Measurements from ENCODE around the gene SPRYD3.
"Not testable (repeated sequence)": the region's sequence is repeated elsewhere in the genome, so short reads cannot be mapped to it uniquely, and the experiment has no call there.

The SPRYD3 gene, protein sequence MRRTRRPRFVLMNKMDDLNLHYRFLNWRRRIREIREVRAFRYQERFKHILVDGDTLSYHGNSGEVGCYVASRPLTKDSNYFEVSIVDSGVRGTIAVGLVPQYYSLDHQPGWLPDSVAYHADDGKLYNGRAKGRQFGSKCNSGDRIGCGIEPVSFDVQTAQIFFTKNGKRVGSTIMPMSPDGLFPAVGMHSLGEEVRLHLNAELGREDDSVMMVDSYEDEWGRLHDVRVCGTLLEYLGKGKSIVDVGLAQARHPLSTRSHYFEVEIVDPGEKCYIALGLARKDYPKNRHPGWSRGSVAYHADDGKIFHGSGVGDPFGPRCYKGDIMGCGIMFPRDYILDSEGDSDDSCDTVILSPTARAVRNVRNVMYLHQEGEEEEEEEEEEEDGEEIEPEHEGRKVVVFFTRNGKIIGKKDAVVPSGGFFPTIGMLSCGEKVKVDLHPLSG

DNA sequence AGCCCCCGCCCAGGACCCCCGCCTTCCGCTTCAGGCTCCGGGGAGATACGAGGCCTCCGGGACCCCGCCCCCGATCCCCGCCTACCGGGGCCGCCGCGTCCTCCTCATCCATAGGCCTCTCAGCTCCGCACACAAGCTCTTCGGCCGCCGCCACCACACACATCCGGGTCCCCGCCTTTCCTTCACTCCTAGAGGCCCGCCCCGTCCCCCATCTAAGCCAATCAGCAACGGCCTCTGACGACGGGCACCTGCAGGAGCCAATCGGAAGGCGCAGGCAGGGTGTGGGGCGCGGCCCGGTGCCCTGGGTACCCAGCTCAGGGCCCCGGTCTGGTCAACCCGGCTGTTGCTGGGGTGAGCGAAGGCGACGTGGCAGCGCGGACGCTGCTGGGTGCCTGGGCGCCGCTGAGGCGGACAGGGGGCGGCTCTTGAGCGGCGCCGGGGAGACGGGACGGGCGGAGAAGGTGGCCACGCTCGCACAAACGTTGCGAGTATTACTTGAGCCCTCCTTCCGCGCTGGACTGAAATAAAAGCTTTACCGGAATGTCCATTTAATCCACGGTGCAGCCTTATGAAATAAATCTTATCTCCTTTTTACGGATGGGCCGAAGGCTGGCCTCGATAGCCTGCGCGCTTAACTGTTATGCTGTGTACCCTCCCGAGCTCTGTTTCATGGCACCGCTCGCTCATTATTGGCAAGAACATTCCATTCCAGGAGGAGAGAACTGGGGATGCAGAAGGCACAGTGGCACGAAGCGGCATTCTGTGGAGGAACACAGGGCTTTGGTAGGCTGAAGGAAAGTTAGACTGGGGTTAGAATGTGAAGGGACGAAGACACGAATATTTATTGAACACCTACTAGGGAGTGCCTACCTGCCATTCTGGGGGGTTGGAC, at the start of gene SPRYD3:
Gene SPRYD3, minus strand, starts transcription at position 165 of the 892 bp plus-strand sequence. Its CDS starts 57 bp downstream, at position 108.
- peak; percentile 96 for DNase-seq (ENCODE audit: low read depth)

DNA sequence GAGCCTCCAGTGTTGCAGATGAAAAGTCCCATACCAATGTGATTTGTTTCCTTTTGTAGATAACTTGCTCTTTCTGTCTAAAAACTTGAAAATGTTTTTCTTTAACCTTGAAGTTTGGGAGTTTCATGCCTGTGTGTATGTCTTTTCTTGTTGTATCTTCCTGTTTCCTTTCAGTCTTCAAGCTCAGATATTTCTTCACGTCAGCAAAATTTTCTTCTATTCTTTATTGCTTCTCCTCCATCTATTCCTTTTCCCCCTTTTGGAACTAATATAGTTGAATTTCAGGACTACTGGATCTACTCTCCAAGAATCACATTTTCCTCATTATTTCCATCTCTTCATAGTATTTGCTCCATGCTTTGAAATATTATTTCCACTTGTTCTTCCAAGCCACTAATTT, 48.0 kb upstream of the SPRYD3 start:
- DNase-seq (ENCODE audit: low read depth), result no peak

GRCh38 chr12:53124352-53124723, 45.1 kb upstream of the SPRYD3 start:
- DNase-seq (ENCODE audit: low read depth), result no peak

- DNase-seq (ENCODE audit: low read depth), result no peak
Observed at GRCh38 chr12:53123578-53124351, 44.6 kb upstream of the SPRYD3 start.

GRCh38 chr12:53122961-53123468, 43.8 kb upstream of the SPRYD3 start:
- no peak for DNase-seq (ENCODE audit: low read depth)

- DNase-seq (ENCODE audit: low read depth), result no peak
Observed at GRCh38 chr12:53120685-53121525, 41.7 kb upstream of the SPRYD3 start.

DNA sequence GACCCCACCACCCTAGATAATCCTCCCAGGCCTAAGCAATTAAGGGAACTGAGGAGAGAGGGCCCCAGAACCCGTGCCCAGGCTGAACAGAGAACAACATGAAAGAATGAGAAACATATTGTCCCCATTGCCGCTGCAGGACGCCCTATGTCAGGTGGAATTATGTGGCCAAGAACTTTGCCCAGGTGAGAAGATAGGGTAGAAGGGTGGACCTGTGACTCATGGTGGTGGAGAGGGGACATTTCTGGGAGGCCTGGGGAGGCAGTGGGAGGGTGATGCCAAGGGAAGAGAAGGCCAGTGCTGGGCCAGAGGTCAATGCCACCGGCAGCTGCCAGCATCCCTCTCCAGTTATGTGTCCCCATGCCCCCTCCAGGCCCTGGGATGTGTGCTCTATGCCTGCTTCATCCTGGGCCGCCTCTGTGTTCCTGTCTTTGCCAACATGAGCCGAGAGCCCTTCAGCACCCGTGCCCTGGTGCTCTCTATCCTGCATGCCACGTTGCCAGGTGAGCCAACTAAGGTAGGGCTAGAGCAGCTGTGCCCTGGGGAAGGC, 39.6 kb upstream of the SPRYD3 start:
- DNase-seq (ENCODE audit: low read depth), result no peak

- no peak for DNase-seq (ENCODE audit: low read depth)
Observed at GRCh38 chr12:53115891-53116648, 36.9 kb upstream of the SPRYD3 start.

DNA sequence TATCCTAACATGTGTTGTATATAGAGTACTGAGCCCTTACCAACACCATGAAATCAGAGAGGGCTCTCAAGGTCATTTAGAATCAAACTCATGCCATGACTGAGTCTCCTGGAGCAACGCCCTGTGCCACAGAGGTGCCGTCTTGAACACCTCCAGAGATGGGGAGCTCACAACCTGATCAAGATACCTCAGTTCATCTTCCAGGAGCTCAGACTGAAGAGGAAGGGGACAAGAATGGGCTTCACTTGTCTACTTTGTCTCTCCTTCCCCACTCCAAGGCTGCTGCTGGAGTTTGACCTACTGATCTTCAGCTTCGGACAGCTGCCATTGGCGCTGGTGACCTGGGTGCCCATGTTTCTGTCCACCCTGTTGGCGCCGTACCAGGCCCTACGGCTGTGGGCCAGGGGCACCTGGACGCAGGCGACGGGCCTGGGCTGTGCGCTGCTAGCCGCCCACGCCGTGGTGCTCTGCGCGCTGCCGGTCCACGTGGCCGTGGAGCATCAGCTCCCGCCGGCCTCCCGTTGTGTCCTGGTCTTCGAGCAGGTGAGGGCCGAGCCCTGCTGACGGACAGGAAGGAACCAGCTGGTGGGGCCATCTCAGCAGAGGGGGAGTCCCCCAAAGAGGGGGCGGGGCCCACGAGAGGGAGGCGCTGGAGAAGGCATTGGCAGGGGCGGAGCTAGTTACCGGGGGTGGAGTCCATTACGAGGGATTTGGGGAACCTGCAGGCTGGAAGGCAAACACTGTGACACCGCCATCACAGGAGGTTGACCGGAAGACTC, 36.1 kb upstream of the SPRYD3 start:
- no peak for DNase-seq (ENCODE audit: low read depth)

DNA sequence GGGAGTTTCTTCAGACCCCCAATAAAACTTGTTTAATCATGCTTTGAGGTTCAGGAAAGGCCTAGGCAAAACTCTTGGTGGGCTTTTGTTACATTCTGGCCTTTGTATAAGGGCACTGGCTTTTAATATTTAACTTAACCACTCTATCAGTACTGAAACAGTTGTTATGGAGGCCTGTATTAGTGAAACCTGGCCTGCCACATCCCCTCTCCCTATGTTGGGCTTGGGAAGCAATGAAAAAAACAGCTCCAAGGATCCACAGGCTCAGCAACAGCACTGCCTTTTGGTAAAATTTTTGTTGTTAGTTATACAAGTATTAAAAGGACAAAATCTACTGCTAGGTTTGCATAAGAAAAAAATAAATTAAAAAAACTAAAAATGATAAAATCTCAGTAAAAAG, 34.8 kb upstream of the SPRYD3 start:
- DNase-seq (ENCODE audit: low read depth), result no peak

- DNase-seq (ENCODE audit: low read depth), result no peak
Observed at GRCh38 chr12:53113136-53113705, 34.0 kb upstream of the SPRYD3 start.

- DNase-seq (ENCODE audit: low read depth), result not testable (repeated sequence)
Observed at GRCh38 chr12:53112431-53112830, 33.2 kb upstream of the SPRYD3 start.

DNA sequence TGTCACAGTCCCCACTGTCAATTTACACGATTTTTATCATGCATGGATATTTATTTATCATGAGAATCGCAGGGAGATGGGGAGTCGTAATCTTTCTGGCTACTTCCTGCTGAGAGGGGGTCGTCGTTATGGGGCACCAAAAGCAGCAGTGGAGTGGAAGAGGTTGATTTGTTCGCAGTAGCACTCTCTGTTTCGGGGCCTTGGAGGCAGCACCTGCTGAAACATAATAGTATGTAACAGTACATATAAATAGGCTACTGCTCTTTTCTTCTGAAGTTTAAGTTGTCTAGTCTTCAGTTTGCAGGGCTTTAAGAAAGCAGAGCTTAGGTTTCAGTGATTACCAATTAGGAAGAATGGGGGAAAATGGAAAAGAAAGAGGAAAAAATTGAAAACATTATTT, 27.9 kb upstream of the SPRYD3 start:
- DNase-seq (ENCODE audit: low read depth), result no peak

DNA sequence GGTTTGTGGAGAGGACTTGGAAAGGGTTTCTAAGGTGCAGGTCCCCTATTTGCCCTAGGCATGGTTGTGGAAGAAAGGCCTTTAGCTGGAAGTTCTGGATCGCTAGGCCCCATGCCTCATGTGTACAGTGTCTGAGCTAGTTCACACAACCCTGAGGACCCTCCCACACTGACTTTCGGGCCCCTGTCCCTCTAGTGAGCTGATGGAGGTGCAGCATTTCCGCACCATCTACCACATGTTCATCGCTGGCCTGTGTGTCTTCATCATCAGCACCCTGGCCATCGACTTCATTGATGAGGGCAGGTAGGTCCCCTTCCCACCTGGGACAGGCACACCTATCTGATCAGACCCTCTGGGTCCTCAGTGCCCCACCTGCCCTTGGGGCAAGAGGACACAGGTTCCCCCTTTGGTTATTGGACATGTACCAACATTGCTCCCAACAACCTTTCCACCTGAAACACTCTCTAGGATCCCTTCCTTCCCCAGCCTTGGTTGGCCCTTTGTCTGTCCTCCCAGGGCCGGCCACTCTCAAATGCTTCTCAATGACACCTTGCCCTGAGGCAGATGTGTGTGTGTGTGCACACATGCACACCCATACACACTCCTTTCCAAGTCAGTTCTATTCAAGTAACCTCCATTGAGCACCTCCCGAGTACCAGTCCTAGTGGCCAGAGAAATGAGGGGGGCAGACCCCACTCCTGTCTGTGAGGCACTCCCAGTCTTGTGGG, 26.7 kb upstream of the SPRYD3 start:
- no peak for DNase-seq (ENCODE audit: low read depth)

DNA sequence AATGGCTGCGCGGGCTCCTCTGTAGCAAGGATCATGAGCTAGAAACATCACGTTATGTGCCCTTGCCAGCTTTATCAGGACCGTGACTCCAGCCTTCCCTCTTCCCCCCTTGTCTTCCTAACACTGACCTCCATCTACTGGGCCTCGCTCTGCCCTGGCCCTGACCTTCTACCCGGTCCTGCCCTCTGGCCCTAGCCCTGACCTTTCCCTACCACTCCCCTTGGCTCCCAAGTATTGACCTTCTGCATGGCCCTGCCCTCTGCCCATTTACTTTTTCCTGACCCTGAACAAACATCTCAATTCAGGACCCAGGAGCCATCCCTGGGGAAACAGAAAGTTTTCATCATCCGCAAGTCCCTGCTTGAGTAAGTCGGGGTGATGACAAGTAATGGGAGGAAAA, 26.1 kb upstream of the SPRYD3 start:
- no peak for DNase-seq (ENCODE audit: low read depth)

GRCh38 chr12:53103860-53104305, 24.7 kb upstream of the SPRYD3 start:
- DNase-seq (ENCODE audit: low read depth), result no peak

GRCh38 chr12:53102883-53103807, 24.0 kb upstream of the SPRYD3 start, which contains the start of gene SOAT2:
TSS of gene SOAT2 (plus strand) at chr12:53103486. CDS start at chr12:53103578, 92 bp downstream.
- DNase-seq (ENCODE audit: low read depth), result peak; percentile 43

Data from stimulated activated CD8-positive, alpha-beta memory T cell treated with anti-CD3 and anti-CD28 coated beads, Interleukin-12 subunit alpha, Interleukin-12 subunit beta, amount 100 ng/mL, for 1 hour (primary cell).